ENCODE results near the gene FCHO2. TPM values are rescaled to one million over a fixed set of nuclear protein-coding genes. Genes with fewer than 3 reads are reported as not detected.

FCHO2 gene
- total and polyA plus RNA-seq, 2 donors from 2014 or later: 6.5 to 48.1 TPM

DNA sequence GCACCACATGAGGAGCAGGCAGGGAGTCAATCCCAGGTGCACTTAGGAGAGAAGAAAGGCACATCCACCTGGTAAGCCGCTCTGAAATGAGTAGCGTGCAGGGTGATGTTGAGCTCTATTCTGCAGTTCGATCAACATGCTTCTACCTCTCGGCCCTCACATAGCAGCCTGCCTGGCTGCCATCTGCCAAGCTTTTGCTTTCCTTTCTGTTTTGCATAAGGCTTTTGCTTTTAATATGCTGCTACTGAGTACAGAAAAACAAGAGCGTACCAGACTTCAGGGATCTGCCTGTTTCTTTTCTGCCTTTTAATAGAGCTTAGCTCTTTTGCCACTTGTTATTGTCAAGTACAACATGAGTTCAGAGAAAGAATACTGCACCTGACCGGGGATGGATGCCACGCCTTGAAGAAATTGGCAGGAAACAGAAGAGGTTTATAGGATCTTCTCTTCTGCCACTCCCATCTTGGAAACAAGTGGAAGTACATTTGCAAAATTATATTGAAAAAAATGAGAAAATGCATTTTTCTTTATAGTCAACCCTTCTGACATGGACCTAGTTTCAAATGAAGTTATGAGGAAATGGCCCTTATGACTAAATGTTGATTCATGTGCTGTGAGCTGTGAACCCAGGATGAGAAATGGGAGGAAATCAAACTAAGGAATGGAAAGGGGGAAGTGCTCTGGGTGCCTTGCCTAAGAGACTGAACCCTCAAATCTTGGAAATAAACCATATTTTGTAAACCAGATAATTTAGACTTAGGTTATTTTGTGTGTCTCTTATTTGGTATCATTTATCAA is 4.0 kb upstream of the FCHO2 start:
- DNase-seq: no peak
- Histone ChIP-seq H3K27me3 (ENCODE audit: control insufficient read depth, insufficient read depth, low read length) (no peaks in the 10 kb centered on the region), H3K36me3 (ENCODE audit: control insufficient read depth in 2 of 3, insufficient read depth in 3 of 3, low read length in 3 of 3) (no peaks in the 10 kb centered on the region), H3K9me3 (ENCODE audit: control insufficient read depth in 2 of 3, insufficient read depth in 1 of 3, low read length in 3 of 3) (no peaks in the 10 kb centered on the region), H3K4me3 (ENCODE audit: low read length in 3 of 3) (no peak overlapping the region), H3K27ac (ENCODE audit: low read depth in 2 of 2, low read length in 2 of 2) (no peak overlapping the region), H3K9ac (ENCODE audit: low read length in 3 of 3) (no peak overlapping the region), H3K4me1 (ENCODE audit: control insufficient read depth in 2 of 3, insufficient read depth in 2 of 3, low read depth in 1 of 3, low read length in 3 of 3) (peaks cover 0 to 17% (median 3%) of the 10 kb centered on the region in 3 donors)
- no peak for TF ChIP-seq CTCF (IDR thresholded peaks at IDR 0.05; ENCODE audit: borderline replicate concordance, extremely low read depth, insufficient read depth)
- no peak for FAIRE-seq
- intact Hi-C loops (cut with DNase I): no loop called here

GRCh38 chr5:72954389-72954788 is 1.5 kb upstream of the FCHO2 start:
- peaks cover 3 to 21% (median 3%) of the 10 kb centered on the region in 3 donors for H3K4me1 ChIP-seq (ENCODE audit: control insufficient read depth in 2 of 3, insufficient read depth in 2 of 3, low read depth in 1 of 3, low read length in 3 of 3)
- TF ChIP-seq CTCF (IDR thresholded peaks at IDR 0.05; ENCODE audit: borderline replicate concordance, extremely low read depth, insufficient read depth): no peak
- peak overlapping the region in 1 of 3 donors; percentile 86 for H3K4me3 ChIP-seq (ENCODE audit: low read length in 3 of 3)
- H3K27me3 ChIP-seq (ENCODE audit: control insufficient read depth, insufficient read depth, low read length): no peaks in the 10 kb centered on the region
- FAIRE-seq: no peak
- H3K36me3 ChIP-seq (ENCODE audit: control insufficient read depth in 2 of 3, insufficient read depth in 3 of 3, low read length in 3 of 3): no peaks in the 10 kb centered on the region
- peak overlapping the region in 1 of 3 donors; percentile 93 for H3K9ac ChIP-seq (ENCODE audit: low read length in 3 of 3)
- no peak for DNase-seq
- peak overlapping the region; percentile 98 to 99 for H3K27ac ChIP-seq (ENCODE audit: low read depth in 2 of 2, low read length in 2 of 2)
- intact Hi-C loops (cut with DNase I): no loop called here
- no peaks in the 10 kb centered on the region for H3K9me3 ChIP-seq (ENCODE audit: control insufficient read depth in 2 of 3, insufficient read depth in 1 of 3, low read length in 3 of 3)

GRCh38 chr5:72955143-72955767 is 586 bp upstream of the FCHO2 start:
- intact Hi-C loops (cut with DNase I): no loop called here
- FAIRE-seq: no peak

More at GRCh38 chr5:72955143-72955767, 586 bp upstream of the FCHO2 start:
- H3K36me3 ChIP-seq (ENCODE audit: control insufficient read depth in 2 of 3, insufficient read depth in 3 of 3, low read length in 3 of 3): no peaks in the 10 kb centered on the region
- peak overlapping the region; percentile 75 to 86 (median 80) for H3K4me3 ChIP-seq (ENCODE audit: low read length in 3 of 3)
- DNase-seq: peak in 2 of 5 donors; percentile 87 to 95
- H3K27ac ChIP-seq (ENCODE audit: low read depth in 2 of 2, low read length in 2 of 2): peak overlapping the region; percentile 98 to 99
- H3K9ac ChIP-seq (ENCODE audit: low read length in 3 of 3): peak overlapping the region; percentile 69 to 93 (median 72)
- TF ChIP-seq CTCF (IDR thresholded peaks at IDR 0.05; ENCODE audit: borderline replicate concordance, extremely low read depth, insufficient read depth): no peak
- peaks cover 3 to 21% (median 3%) of the 10 kb centered on the region in 3 donors for H3K4me1 ChIP-seq (ENCODE audit: control insufficient read depth in 2 of 3, insufficient read depth in 2 of 3, low read depth in 1 of 3, low read length in 3 of 3)
- no peaks in the 10 kb centered on the region for H3K27me3 ChIP-seq (ENCODE audit: control insufficient read depth, insufficient read depth, low read length)
- H3K9me3 ChIP-seq (ENCODE audit: control insufficient read depth in 2 of 3, insufficient read depth in 1 of 3, low read length in 3 of 3): no peaks in the 10 kb centered on the region

All from kidney (tissue), 14 donors.